Hippocampal formation (tissue), 2 donors: ENCODE measurements around the gene E4F1.
"Not testable (repeated sequence)": the region's sequence is repeated elsewhere in the genome, so short reads cannot be mapped to it uniquely, and the experiment has no call there.

Source experiments
- DNase-seq, 2 donors: peaks; one replicate each; lab custom pipeline; 2025; lab: John Stamatoyannopoulos, UW

E4F1 gene

DNA sequence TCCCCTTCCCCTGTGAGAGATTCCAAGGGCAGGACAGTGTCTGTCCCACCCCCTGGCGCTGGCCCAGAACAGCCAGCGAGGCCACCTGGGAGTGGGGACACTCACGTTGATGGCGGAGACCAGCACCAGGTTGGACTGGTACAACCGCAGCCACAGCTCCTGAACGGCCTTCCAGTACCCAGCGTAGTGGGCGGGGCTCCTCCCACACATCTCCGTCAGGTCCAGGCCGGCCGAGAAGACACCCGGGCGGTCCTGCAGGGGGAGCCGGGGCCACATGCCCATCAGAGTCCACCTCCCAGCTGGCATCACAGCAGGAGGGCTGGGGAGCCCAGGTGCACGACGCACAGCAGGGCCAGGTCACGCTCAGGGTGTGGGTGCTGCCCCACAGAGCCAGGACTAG lies 20.9 kb downstream of the E4F1 start:
- no peak for DNase-seq

- DNase-seq: no peak
These were observed 21.8 kb downstream of the E4F1 start for GRCh38 chr16:2244926-2245795.

DNA sequence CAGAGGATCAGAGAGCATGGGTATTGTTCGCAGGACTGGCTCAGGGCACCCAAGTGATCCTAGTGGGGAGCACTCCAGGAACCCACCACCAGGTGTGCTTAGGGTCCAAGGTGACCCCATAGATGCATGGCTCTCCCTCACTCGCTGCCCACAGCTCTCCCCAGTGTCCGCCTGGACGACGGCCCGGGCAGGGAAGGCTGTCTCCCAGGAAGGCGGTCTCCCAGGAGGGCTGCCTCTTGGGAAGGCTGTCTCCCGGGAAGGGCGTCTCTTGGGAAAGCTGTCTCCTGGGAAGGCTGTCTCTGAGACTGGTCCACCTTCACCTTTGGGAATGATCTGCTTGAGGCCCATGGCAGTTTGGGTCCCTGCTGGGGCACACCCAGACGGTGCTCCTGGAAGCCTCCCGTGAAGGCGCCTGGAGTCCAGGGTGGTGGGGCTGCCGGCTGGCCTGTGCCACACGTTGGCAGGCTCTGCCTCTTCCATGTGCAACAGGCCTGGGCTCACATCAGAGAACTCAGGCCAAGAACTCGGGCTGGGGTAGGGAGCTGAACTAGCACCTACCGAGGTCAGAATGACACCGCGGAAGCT lies 23.0 kb downstream of the E4F1 start:
- DNase-seq: no peak

GRCh38 chr16:2250652-2251295 lies 27.4 kb downstream of the E4F1 start:
- no peak for DNase-seq

DNA sequence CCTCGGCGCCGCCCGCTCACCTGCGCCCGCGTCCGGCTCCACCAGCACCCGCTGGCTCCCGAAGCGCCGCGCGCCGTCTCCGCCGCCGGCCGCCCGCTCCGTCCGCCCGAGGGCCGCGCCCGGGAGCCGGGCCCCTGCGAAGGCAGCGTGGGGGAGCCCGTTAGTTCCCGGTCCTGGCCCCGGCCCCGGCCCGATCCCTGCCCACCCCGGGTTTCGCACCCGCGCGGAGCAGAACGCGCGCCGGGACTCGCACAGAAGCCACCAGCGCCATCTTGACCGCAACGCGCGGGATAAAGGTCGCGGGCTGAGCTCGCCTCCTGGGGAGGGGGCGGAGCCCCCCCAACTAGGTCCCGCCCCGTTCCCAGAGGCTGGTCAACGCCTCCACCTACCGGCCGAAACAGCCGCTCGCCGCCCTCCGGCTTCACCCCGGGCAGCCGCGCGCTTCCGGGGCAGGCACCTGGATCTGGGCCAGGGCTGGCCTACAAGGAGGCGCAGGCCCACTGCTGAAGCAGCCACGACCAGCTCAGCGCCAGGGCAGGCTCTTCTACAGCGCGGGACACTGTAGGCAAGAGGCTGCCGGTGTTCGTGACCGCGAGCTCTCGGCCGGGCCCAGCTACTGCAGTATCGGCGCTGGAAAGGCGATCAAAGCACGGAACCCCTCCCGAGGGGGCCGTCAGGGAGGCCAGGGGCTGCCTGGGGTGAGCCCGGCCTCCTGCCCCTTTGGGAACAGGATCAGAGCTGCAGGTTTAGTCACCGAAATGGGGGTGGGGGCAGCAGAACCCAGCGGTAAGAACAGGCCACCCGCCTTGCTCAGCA lies 28.1 kb downstream of the E4F1 start, which contains the start of gene ECI1:
Gene ECI1, minus strand, starts transcription at position 292 of the 816 bp plus-strand sequence. Its CDS starts 21 bp downstream, at position 271.
- peak; percentile 86 to 94 for DNase-seq

DNA sequence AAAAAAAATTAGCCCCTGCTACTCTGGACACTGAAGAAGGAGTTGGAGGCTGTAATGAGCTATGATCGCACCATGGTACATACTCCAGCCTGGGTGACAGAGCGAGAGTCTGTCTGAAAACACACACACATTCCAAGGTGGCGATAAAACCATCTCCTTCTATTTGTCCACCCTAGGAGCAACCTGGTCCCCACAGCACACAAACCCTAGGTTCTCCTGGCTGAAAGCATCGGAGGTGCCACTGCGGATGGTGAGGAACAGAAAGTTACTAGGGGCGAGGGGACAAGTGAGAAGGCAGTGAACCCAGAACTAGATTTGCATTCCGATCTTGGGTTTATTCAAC lies 29.4 kb downstream of the E4F1 start:
- DNase-seq: no peak

DNA sequence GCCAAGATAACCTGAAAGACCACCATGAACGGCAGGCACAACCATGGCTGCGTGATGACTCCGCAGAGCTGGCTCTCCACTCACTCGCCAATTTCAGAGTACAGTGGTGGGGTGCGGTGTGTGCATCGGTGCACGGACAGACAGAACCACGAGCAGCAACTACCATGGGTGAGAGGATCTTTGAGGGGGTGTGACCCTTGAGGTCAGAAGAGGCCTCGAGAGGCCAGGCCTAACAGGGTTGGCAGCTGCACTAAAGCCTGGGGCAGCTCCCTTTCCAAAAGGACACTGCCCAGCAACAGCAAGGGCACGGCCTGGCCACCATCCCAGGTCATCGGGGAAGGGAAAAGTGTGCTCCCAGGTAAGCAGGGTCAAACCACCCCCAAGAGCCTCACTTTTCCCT lies 29.9 kb downstream of the E4F1 start:
- DNase-seq: no peak

- DNase-seq: no peak
These were observed 33.2 kb downstream of the E4F1 start for GRCh38 chr16:2256531-2257140.

- no peak for DNase-seq
These were observed 34.3 kb downstream of the E4F1 start for GRCh38 chr16:2257726-2258125.

- not testable (repeated sequence) for DNase-seq
These were observed 35.1 kb downstream of the E4F1 start for GRCh38 chr16:2258530-2258929.

DNA sequence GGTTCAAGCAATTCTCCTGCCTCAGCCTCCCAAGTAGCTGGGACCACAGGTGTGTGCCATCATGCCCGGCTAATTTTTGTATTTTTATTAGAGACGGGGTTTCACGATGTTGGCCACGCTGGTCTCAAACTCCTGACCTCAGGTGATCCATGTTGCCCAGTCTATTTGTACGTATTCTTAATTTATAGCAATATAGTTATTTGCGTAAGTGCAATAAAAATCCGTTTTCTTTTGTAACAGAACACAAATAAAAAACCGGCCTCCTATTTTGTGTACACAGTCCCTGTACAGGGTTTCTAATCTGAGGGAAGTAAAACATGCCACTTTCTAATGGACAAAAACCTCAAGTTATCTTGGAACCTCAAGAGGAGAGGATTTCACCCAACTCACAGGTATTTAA lies 36.9 kb downstream of the E4F1 start:
- DNase-seq: no peak

DNA sequence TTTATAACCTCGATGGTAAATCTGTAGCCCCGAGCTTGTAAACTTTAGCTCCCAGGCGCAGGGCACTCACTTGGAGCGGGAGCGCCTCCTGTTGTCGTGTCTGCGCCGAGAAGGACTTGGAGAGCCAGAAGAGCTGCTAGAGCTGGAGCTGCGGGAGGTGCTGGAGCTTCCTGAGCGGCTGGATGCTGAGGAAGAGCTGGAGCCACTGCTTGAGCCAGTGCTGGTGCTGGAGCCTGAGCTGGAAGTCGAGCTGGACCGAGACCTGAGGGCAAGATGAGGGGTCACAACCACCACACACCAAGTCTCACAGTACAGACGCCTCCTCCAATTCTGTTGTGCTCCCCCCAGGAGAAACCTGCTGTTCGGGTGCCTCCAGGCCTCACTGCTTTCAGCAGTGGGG lies 39.6 kb downstream of the E4F1 start:
- DNase-seq: not testable (repeated sequence)

- DNase-seq: not testable (repeated sequence)
These were observed 43.5 kb downstream of the E4F1 start for GRCh38 chr16:2266887-2267286.

- DNase-seq: not testable (repeated sequence)
These were observed 44.1 kb downstream of the E4F1 start for GRCh38 chr16:2267505-2267912.

- peak; percentile 84 to 94 for DNase-seq
These were observed 44.7 kb downstream of the E4F1 start, which contains the start of gene RNPS1 for GRCh38 chr16:2267913-2268666. RNPS1 (minus strand) TSS chr16:2268126; CDS start chr16:2264643, 3,483 bp downstream.

DNA sequence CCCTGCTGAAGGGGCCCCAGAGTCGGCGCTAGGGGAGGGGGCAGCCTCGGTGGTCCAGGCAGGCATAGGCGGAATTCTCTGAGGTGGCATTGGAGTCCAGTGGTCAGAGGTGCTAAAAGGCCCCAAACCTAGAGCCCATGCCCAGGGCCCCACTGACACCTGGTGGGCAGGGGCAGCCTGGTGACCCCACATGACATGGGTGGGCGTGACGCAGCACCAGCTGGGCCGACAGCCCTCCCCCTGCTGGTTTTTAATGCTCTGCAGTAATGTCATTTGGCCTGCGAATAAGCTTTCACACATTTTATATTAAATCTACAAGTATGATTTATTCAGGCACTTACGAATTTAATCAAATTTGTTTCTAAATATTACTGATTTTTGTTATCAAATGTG lies 46.7 kb downstream of the E4F1 start:
- DNase-seq: no peak

- no peak for DNase-seq
These were observed 47.4 kb downstream of the E4F1 start for GRCh38 chr16:2270588-2271470.

DNA sequence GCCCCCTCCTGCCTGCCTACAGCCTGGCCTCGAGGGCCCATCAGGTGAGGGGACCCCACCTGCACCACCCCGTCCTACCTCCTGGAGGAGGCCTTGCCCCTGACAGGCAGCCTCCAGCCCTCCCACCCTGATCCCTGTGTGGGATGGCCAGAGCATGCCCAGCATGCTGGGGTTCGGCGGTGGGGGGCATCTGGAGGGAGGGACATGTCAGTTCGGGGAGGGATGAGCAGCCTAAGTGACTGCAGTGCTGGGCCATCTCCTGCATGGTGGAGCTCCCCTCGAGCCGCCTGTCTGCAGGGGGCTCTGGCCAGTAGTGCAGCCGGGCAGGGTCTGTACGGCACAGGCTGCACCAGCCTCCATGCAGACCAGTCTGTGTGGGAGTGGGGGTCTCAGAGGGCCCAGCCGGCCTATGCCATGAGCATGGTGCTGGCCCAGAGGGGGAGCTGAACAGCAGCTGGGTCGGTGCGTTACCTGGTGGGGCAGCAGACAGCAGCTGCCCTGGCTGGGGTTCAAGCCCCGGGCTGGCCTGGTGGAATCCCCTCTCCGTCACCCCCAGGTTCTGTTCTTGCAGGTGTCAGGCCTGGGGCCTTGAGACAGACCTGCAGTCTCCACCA lies 48.6 kb downstream of the E4F1 start:
- DNase-seq: no peak

- no peak for DNase-seq
These were observed 50.1 kb downstream of the E4F1 start for GRCh38 chr16:2273484-2273883.
